ENCODE results near the gene HOXB9.

- TF ChIP-seq CTCF (IDR thresholded peaks at IDR 0.05) (no peak), POLR2A (IDR thresholded peaks at IDR 0.05) (no peak)
These were observed 41.9 kb downstream of the HOXB9 start for GRCh38 chr17:48584223-48584741.
